Lower leg skin (tissue), 4 donors: ENCODE data around the gene DNAJC4. TPM values are rescaled to one million over a fixed set of nuclear protein-coding genes. Genes with fewer than 3 reads are reported as not detected.

ENCODE experiments used
- DNase-seq, 2 donors: peaks; one replicate each; pipeline ENCODE4 v3.0.0-alpha.2; 2019; ENCODE audit warnings: low spot score in 2 of 2
- H3K4me3 ChIP-seq: fragments of 200-600 bp; sonication (generic); 2 replicates; pipeline ENCODE4 v1.5.1; 2017; ENCODE audit warnings: mild to moderate bottlenecking, low read depth; ENCODE audit not compliant: poor library complexity, severe bottlenecking
- POLR2A ChIP-seq, 2 donors: fragments of 450-650 bp; IDR thresholded peaks; one replicate each; pipeline ENCODE4 v1.6.1; 2016 to 2017; ENCODE audit warnings: antibody characterized with exemption in 2 of 2, mild to moderate bottlenecking in 1 of 2, moderate library complexity in 1 of 2
- WGBS, 2 donors: methylation state at CpG; one replicate each; pipeline ENCODE4 v1.1.5; 2018; 5-methylcytosine and 5-hydroxymethylcytosine counted together
- intact Hi-C: fragments of 100-400 bp; cut with DNase I; formaldehyde crosslinking; loops from one replicate; pipeline ENCODE4 v1.15.0; 2023; ENCODE audit warnings: low total_unique reads
- total RNA-seq, 4 donors: library from RNA; depleted of rRNA; stranded (reverse); fragments of >200 nt; gene quantifications; one replicate each; pipeline ENCODE4 v1.1.0, GENCODE V29; 2016
- TF ChIP-seq, protein P1 (sequence below), 3 donors: fragments of 450-650 bp; IDR thresholded peaks; one replicate each; pipeline ENCODE4 v1.5.1; 2016; ENCODE audit warnings: antibody characterized with exemption in 3 of 3, mild to moderate bottlenecking in 3 of 3, moderate library complexity in 2 of 3

The DNAJC4 gene
- total RNA-seq, 4 donors from 2014 or later: 19.2 to 37.6 (median 30.8) TPM

DNA sequence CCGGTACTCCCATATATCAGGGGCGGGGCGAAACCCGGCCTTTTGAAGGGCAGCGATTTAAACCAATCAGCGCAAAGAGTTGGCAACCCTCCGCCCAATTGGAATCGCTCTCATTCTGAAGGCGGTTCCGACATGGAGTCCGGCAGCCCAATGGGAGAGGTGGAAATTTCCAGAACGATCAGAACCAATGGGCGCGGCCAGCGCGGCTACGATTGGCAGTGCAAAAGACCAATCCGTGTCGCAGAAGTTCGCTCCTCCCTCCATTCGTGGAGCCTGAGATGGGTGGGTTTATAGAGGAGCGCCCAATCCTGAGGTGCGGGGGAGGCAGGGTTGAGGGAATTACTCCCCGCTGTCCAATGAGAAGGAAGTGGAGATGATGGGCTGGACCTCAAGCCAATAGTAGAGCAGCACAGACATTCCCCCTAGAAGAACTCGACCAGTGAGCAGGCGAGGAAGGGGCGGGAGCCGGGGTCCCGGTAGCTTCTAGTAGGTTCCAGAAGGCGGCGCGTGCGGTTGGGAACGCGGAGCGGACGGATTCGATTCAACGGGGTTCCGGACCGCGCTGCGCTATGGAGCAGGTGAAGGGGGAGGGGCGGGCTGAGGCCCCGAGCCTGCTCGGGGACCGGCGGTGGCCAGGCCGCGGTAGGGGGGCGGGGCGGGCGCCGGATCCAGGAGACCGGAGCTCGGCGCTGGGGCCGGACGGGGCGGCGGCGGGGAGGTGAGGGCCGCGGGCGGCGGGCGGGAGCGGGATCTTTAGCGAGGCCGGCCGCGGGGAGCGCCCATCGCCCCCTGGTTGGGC is 44.5 kb upstream of the DNAJC4 start, which contains the start of gene STIP1:
TSS of gene STIP1 (plus strand) at position 479 of the 799 bp plus-strand sequence. CDS start at position 570, 91 bp downstream.
- WGBS, 2 donors: 0 to 2% methylated on average over 29 to 42 of the region's 74 CpGs
- intact Hi-C loops: no loop called here
- H3K4me3 ChIP-seq: peak within 1 kb of the TSS; percentile 45
- peak in 1 of 2 donors; percentile 46 for TF ChIP-seq POLR2A (IDR thresholded peaks at IDR 0.05)
- TF ChIP-seq, protein P1, sequence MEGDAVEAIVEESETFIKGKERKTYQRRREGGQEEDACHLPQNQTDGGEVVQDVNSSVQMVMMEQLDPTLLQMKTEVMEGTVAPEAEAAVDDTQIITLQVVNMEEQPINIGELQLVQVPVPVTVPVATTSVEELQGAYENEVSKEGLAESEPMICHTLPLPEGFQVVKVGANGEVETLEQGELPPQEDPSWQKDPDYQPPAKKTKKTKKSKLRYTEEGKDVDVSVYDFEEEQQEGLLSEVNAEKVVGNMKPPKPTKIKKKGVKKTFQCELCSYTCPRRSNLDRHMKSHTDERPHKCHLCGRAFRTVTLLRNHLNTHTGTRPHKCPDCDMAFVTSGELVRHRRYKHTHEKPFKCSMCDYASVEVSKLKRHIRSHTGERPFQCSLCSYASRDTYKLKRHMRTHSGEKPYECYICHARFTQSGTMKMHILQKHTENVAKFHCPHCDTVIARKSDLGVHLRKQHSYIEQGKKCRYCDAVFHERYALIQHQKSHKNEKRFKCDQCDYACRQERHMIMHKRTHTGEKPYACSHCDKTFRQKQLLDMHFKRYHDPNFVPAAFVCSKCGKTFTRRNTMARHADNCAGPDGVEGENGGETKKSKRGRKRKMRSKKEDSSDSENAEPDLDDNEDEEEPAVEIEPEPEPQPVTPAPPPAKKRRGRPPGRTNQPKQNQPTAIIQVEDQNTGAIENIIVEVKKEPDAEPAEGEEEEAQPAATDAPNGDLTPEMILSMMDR (IDR thresholded peaks at IDR 0.05): no peak
- DNase-seq: peak; percentile 100

DNA sequence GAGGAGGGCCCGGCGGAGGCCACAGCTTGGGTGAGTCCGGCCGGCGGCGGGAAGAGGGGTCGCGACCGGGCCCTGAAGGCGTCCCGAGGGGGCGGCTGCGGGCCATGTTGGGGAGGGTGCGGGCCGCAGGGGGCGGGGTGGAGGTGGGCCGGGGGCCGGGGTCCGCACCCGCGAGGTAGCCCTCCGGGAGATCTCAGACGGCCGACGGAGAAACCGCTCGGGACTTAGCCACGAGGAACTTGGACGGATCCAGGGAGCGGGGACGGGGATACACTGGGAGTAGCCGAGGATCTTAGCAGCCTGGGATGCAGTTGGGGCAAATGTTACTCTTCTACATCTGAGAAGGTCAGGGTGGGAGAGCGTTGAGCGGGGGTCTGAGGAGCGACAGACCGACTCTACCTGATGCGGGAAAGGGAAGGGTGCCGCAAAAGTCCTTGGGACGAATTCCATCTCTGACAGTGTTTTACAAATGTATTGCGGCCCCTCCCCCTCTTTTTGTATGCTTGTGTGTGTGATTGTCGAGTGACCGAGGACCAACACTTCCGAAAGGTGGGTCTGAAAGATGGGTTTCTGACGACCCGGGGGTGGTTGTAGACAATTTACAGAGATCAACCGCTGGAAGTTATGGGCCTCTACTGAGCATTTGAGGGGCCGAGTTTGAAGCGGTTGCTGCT is 43.7 kb upstream of the DNAJC4 start:
- intact Hi-C loops: no loop called here
- no peak overlapping the region for H3K4me3 ChIP-seq
- 1 to 2% methylated on average over 34 to 45 of the region's 48 CpGs for WGBS, 2 donors
- DNase-seq: no peak
- TF ChIP-seq POLR2A (IDR thresholded peaks at IDR 0.05): no peak
- TF ChIP-seq, protein P1 (IDR thresholded peaks at IDR 0.05): no peak

DNA sequence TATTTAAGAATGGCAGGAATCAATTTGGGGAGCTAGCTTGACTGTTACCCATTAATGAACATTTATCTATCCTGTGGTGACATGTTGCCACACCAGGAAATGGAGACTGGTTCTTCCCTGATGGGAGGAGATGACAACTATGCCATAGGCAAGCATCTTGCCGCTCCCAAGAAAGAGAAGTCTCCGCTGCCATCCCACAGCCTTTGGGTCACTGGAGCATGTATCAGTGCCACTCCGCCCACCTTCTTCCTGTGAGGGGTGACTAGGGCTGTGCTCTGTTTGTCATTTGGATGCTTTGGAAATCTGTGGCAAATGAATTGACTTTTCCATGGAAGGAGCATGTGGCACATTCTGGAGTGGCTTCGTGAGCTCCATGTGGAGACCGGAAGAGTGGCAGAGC is 37.9 kb upstream of the DNAJC4 start:
- intact Hi-C loops: no loop called here
- no peak overlapping the region for H3K4me3 ChIP-seq
- TF ChIP-seq, protein P1 (IDR thresholded peaks at IDR 0.05): no peak
- TF ChIP-seq POLR2A (IDR thresholded peaks at IDR 0.05): no peak
- WGBS, 2 donors: 83 to 86% methylated on average over 5 of the region's 5 CpGs
- no peak for DNase-seq

DNA sequence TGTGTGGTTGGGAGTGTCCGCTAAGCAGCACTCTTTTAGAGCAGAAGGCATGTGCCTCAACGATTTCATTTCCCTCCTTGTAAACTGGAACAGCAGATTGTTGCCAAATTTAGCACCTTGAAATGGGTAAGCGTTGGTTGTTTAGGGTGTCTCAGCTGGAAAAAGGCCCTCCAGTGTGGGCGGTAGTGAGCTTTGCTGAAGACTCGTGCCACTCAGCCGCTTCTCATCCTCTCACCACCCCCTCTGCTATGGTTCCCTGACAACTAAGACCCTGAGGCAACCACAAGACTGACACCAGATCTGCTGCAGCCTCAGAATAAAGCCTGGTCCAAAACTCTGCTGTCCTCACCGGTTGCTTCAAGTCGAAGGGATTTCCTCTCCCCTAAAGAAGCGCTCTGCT is 33.7 kb upstream of the DNAJC4 start:
- no peak overlapping the region for H3K4me3 ChIP-seq
- intact Hi-C loops: no loop called here
- no peak for DNase-seq
- no peak for TF ChIP-seq POLR2A (IDR thresholded peaks at IDR 0.05)
- TF ChIP-seq, protein P1 (IDR thresholded peaks at IDR 0.05): no peak
- whole genome bisulfite sequencing, 2 donors: 77 to 80% methylated on average over 9 of the region's 9 CpGs

DNA sequence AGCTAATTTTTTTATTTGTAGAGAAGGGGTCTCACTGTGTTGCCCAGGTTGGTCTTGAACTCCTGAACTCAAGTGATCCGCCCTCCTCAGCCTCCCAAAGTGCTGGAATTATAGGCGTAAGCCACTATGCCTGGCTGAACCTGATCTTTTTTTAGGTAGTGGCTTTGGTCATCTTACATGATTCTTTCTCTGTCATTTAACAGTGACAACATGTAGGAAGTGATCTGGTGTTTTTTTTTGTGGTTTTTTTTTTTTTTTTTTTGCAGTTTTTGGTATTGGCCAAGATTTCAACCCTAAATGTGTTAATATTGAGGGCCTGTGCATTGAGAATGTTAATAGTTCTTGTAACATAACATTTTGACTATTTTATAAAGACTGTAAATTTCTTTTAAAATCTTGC is 31.8 kb upstream of the DNAJC4 start:
- 93 to 96% methylated on average over 2 of the region's 2 CpGs for WGBS, 2 donors
- DNase-seq: no peak
- TF ChIP-seq POLR2A (IDR thresholded peaks at IDR 0.05): no peak
- TF ChIP-seq, protein P1 (IDR thresholded peaks at IDR 0.05): no peak
- no peak overlapping the region for H3K4me3 ChIP-seq
- intact Hi-C loops: no loop called here
